AG09319 (cell line): ENCODE measurements around the gene SMCR8.
"Not testable (repeated sequence)": the region's sequence is repeated elsewhere in the genome, so short reads cannot be mapped to it uniquely, and the experiment has no call there.

Experiments used
- DNase-seq: peaks from one replicate; pipeline ENCODE4 v3.0.0-alpha.2; 2010; ENCODE audit warnings: low read depth; ENCODE audit errors: extremely low read depth
- TF ChIP-seq, protein P1 (sequence below): IDR thresholded peaks from 2 replicates; pipeline ENCODE4 v1.5.1; 2011; ENCODE audit warnings: low read depth, mild to moderate bottlenecking, inconsistent platforms, low read length, moderate library complexity

The SMCR8 gene

DNA sequence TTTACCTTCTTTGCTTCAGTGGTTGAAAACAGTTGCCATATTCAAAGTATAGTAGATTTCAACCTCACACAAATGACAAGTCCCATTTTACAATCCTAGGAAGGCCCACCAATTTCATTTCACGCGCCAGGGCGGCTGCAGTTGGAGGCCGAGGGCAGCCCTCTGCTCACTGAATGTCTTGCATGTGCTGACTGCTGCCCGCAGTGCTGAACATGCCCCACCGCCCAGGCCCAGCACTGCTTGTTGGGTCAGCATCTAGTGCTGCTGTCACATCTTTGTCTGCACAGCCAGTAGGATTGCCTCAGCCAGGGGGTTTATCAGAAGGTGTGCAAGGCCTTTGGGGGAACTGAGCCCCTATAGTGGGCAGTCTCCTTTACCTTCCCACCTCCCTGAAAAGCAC lies 11.5 kb downstream of the SMCR8 start:
- DNase-seq: no peak
- TF ChIP-seq, protein P1, sequence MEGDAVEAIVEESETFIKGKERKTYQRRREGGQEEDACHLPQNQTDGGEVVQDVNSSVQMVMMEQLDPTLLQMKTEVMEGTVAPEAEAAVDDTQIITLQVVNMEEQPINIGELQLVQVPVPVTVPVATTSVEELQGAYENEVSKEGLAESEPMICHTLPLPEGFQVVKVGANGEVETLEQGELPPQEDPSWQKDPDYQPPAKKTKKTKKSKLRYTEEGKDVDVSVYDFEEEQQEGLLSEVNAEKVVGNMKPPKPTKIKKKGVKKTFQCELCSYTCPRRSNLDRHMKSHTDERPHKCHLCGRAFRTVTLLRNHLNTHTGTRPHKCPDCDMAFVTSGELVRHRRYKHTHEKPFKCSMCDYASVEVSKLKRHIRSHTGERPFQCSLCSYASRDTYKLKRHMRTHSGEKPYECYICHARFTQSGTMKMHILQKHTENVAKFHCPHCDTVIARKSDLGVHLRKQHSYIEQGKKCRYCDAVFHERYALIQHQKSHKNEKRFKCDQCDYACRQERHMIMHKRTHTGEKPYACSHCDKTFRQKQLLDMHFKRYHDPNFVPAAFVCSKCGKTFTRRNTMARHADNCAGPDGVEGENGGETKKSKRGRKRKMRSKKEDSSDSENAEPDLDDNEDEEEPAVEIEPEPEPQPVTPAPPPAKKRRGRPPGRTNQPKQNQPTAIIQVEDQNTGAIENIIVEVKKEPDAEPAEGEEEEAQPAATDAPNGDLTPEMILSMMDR: no peak

DNA sequence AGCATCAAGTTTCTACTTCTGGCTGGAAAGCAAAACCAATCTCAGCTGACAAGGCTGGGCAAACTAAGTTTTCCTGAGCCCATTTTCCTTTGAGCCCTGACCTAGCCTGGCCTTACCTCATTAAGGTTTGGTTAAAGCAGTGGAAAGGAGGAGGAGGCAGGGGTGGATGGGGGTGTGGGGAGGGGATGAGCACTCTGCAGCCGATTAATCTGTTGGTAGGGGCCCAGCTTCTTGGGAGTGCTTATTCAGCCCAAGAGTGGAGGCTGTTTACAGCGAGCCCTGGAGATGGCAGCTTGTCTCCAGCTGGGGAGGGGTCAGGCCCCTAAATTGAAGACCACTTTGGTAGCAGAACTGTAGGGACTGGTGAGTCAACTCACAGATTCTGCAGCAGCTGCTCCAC lies 12.0 kb downstream of the SMCR8 start:
- no peak for DNase-seq
- TF ChIP-seq, protein P1: no peak

DNA sequence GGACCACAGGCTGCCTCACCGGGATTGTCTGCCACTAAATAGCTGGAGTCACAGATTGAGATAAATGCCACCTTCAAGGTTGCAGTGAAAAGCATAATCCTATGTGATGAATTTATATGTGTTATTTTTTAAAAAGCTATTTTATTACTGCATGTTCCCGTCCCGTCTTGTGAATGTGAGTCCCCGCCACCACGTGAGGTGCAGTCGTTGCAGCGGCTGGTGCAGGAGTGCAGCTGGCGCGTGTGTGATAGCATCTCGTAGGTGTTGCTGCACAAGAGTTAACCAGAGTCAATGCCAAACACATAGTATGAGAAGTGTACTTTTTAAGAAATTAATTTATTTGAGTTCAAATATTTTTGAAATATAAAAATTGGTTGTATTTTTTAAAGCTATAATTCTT lies 12.5 kb downstream of the SMCR8 start:
- DNase-seq: no peak
- TF ChIP-seq, protein P1: no peak

DNA sequence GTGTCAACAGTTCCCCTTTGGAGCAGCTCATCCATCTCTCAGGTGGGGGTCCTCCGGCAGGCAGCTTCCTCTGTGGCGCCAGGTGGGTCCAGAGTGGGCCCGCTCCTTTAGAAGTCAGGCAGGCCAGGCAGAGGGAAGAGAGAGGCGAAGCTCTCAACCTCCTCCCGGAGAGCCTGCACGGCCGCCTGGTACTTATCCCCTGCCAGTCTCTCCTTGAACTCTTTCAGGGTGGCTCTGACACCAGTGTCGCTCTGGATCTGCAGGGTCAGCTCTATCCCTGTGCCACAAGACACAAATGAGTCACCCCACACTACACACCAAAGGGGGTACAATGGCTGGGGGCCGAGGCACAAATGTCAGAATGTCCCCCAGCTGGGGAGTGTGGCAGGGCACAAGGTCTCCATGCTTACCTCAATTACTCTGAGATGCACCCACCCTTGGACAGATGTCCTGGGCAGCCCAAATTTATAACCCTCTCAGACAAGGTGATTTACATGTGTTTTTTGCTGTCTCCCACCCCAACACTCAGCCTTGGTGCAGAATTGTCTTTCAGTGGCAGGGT lies 13.6 kb downstream of the SMCR8 start:
- TF ChIP-seq, protein P1: no peak
- no peak for DNase-seq

DNA sequence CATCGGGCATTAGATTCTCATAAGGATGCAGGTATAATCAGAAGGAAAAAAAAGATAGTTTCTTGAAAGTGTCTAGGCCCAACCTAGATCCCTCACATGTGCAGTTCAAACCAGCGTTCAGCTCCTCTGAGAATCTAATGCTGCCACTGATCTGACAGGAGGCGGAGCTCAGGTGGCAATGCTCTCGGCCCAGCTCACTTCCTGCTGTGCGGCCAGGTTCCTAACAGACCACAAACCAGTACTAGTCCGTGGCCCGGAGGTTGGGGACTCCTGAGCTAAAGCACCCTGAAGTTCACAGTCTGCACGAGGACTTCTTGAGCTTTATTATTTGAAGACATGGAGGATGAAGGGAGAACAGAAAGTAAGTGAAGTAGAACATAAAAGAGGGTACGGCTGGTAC lies 16.8 kb downstream of the SMCR8 start:
- no peak for DNase-seq
- TF ChIP-seq, protein P1: no peak

DNA sequence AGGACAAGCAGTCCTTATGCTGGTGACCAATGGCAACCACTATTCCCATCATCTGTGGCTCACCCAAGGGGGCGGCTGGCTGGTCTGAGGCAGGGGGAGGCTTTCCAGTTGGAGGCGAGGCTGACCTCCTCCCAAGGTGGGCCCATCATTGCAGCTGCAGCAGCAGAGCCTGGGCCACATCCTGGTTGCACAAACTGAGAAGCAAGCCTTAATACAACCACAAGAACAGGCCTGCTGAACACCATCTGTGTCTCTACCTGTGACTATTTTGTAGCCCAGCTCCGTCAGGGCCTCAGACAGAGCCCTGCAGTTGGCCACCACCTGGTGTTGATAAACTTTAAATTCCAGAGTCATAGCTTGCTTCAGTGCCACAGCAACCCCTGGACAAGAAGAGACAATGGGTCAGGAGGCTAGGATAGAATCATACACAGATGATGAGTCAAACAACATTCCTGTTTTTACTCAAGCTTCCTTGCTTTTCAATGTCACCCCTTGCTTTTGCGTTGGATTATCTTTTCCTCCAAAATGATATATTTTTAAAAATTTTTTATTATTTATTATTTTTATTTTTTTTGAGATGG lies 17.9 kb downstream of the SMCR8 start:
- no peak for DNase-seq
- TF ChIP-seq, protein P1: no peak

DNA sequence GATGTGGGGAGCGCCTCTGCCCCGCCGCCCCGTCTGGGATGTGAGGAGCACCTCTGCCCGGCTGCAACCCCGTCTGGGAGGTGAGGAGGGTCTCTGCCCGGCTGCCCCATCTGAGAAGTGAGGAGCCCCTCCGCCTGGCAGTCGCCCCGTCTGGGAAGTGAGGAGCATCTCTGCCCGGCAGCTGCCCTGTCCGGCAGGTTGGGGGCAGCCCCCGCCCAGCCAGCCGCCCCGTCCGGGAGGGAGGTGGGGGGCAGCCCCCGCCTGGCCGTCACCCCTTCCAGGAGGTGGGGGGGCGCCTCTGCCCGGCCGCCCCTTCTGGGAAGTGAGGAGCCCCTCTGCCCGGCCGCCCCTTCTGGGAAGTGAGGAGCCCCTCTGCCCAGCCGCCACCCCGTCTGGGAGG lies 23.1 kb downstream of the SMCR8 start:
- DNase-seq: not testable (repeated sequence)

DNA sequence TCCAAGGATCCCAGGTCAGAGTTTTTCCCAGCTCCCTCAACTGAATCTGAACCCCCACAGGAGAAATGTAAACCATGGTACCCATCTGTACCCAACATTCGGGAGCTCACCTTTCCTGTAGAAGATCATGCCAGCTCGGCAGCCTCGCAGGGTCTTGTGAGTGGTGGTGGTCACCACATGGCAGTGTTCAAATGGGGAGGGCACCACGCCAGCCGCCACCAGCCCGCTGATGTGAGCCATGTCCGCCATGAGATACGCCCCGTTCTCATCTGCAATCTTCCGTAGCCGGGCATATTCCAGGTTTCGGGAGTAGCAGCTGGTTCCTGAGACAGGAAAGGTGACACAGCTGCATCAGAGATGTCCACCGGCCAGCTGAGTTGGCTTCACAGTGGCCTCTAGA lies 24.8 kb downstream of the SMCR8 start:
- no peak for DNase-seq
- TF ChIP-seq, protein P1: no peak
